GM19193 (cell line): ENCODE results near the gene APBB2.

Experiments used
- POLR2A ChIP-seq: IDR thresholded peaks from 4 replicates; pipeline ENCODE4 v1.6.1; 2011; ENCODE audit not compliant: insufficient read depth, insufficient read length; ENCODE audit errors: extremely low read depth

Gene APBB2

DNA sequence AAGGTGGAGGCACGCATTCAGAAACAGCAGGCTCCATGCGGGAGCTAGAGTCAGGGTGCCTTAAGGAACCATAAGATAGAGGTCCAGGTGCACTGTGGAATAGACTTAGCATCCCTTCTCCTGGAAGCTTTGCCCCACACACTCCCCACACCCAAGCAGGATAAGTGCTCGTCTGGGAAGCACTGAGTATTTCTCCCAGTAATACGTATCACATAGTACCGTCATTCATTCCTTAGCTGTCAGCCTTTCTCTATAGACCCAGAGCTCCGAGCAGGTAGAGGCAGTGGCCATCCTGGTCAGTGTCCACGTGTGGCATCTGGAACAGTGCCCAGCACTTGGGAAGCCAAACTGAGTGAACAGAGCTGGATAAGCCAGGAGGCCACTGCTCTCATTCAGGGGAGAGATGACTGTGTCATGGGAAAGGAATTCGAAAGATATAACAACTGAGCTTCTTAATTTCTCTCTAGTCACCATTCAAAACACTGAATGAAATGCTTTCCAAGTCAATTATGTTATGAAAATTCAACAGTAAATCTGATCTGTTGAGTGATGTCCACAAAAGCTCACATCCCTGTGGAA lies 9.9 kb downstream of the APBB2 start:
- no peak for TF ChIP-seq POLR2A

- no peak for TF ChIP-seq POLR2A
Measured at GRCh38 chr4:41203841-41204240, 10.5 kb downstream of the APBB2 start.

- no peak for TF ChIP-seq POLR2A
Measured at GRCh38 chr4:41202820-41203568, 11.3 kb downstream of the APBB2 start.

DNA sequence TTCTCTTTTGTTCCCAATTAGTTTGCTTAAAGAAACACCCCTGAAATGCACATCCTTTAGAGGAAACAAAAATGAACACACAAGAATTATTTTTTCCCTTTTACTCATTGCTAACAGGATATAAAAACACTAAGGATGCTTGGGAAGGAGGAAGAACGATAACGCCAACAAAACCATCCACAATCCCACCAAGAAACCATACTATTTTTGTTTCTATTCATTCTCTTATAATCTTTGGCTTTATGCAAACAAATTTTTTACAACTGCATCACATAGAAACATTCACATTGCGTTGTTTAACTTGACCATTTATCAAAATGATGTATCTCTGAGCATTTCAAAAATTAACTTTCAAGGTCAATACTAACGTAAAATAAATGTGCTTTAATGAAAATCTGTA lies 12.0 kb downstream of the APBB2 start:
- no peak for TF ChIP-seq POLR2A

GRCh38 chr4:41200486-41201017 lies 13.8 kb downstream of the APBB2 start:
- no peak for TF ChIP-seq POLR2A

GRCh38 chr4:41199788-41200187 lies 14.6 kb downstream of the APBB2 start:
- TF ChIP-seq POLR2A = no peak

GRCh38 chr4:41197996-41198395 lies 16.3 kb downstream of the APBB2 start:
- no peak for TF ChIP-seq POLR2A

GRCh38 chr4:41197495-41197894 lies 16.8 kb downstream of the APBB2 start:
- no peak for TF ChIP-seq POLR2A

DNA sequence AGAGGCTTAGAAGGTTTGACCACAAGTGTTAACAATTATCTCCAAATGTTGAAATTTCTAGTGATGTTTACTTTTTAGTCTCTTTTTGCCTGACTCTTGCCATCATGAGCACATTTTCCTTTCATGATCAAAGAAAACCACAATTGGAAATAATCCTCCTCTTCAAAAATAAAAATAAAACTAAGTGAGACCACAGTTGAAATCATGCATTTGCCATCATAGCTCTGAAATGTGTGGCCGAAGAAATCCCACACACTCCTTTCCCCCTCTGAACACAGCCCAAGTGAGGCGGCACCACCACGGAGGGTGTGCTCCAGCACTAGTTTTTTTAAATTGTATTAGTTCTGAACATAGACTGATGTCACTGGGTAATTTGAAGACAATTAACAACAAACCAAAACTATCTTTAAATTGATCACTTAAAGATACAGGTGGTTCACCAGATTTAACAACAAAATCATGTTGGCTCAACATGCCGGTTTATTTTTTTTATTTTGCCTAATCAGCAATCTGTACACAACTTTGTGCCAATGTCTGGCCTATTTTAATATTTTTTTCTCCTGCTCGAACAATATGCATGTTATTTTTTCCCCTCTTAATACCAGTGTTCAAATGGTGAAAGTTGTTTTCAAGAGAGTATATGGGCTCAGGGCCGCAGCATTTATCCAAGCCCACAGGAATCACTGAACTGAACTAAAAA lies 17.6 kb downstream of the APBB2 start:
- no peak for TF ChIP-seq POLR2A

DNA sequence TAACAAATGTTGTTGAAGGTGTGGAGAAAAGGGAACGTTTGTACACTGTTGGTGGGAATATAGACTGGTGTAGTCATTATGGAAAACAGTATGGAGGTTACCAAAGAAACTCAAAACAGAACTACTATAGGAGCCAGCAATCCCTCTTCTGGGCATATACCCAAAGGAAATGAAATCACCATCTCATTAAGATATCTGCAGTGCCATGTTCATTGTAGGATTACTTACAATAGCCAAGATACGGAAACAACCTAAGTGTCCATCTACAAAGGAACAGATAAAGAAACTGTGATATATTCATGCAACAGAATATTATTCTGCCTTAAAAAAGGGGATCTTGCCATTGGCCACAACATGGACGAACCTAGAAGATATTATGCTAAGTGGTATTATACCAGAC lies 22.2 kb downstream of the APBB2 start:
- TF ChIP-seq POLR2A = no peak

DNA sequence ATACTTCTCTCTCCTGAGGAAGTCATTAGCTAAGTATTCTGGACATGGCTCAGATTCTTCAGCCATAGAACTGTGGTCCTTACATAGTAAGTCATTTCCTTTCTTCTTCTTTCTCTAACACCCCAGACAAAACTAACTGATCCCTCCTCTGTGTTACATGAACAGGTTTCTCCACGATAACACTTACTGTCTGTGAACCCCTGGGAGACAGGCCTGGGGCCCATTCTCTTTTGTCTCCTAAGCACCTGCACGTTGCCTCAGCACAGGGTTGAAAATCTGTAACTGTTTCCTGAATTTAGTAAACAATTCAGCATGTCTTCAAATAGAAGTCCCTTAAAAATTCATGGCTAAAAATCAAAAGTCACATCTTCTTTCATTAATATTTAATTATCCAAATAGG lies 24.7 kb downstream of the APBB2 start:
- no peak for TF ChIP-seq POLR2A

DNA sequence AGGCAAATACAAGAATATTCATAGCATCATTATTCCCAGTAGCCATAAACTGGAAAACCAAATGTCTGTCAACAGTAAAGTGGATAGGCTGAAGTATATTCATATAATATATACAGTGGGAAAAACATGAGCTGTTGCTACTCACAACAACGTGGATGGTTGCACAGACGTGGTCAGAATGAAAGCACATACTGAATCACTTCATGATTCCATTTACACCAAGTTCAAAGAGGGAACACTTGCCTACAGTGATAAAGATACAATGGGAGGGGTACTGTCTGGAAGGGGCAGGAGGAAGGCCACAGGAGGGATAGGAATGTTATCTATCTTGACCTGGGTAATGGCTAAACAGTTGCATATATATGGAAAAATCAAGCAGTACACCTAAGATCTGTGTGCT lies 25.3 kb downstream of the APBB2 start:
- no peak for TF ChIP-seq POLR2A

- no peak for TF ChIP-seq POLR2A
Measured at GRCh38 chr4:41185614-41186592, 28.4 kb downstream of the APBB2 start.

- TF ChIP-seq POLR2A = no peak
Measured at GRCh38 chr4:41184009-41184408, 30.3 kb downstream of the APBB2 start.
